Sigmoid colon (tissue), 4 donors: ENCODE data around the gene TMEM87A.

ENCODE experiments used
- EP300 ChIP-seq, 4 donors: sonication (generic); formaldehyde crosslinking; IDR thresholded peaks; one replicate each; pipeline ENCODE4 v1.6.1; 2017; ENCODE audit warnings: antibody characterized with exemption in 4 of 4
- POLR2A ChIP-seq, 2 donors: fragments of 450-650 bp; IDR thresholded peaks; one replicate each; pipeline ENCODE4 v1.6.1; 2016; ENCODE audit warnings: antibody characterized with exemption in 2 of 2, mild to moderate bottlenecking in 2 of 2, moderate library complexity in 2 of 2
- POLR2AphosphoS5 ChIP-seq, 4 donors: sonication (generic); formaldehyde crosslinking; IDR thresholded peaks; one replicate each; pipeline ENCODE4 v1.6.1; 2017; ENCODE audit warnings: antibody characterized with exemption in 4 of 4
- TF ChIP-seq, protein P1 (sequence below), 4 experiments: fragments of 450-650 bp in 3 of 4; fragments of 200-600 bp in 1 of 4; IDR thresholded peaks; one replicate each; pipeline ENCODE4 v1.5.1; 2016 to 2019; ENCODE audit warnings: antibody characterized with exemption in 4 of 4, mild to moderate bottlenecking in 3 of 4, moderate library complexity in 2 of 4

DNA sequence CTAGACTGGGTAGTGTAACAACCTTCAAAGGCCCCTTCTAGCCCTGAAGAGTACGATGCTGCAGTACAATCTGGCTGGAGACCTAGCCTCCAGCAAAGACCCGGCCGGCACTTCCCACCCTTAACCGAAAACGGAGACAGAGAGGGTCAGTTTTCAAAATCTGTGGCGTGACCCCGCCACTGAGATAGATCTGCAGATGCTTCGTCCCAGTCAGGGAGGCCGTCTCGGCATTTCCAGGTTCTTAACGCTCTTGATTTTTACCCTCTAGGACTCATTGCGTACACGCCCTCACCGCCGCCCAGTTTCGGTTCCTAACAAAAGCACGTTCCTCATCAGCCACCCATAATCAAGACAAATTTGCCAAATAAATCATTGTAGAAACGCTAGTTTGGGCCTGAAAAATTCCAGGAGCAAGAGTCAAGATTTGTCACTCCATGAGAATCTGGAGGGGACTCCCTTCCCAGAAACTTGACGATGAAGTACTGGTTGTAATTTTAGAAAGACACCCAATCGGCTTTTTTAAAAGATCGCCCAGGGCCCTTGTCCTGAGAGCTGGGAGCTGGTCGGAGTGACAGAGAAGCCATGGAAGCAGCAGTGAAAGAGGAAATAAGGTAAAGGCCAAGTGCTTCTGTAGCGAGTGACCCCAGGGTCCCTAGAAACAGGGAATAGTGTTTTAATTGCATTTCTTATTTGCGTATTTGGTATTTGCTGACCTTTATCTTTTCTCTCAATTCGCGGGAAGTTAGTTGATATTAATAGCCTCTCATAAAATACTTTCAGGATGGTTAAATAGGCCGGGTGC, 868 bp upstream of the TMEM87A start:
- TF ChIP-seq, protein P1, sequence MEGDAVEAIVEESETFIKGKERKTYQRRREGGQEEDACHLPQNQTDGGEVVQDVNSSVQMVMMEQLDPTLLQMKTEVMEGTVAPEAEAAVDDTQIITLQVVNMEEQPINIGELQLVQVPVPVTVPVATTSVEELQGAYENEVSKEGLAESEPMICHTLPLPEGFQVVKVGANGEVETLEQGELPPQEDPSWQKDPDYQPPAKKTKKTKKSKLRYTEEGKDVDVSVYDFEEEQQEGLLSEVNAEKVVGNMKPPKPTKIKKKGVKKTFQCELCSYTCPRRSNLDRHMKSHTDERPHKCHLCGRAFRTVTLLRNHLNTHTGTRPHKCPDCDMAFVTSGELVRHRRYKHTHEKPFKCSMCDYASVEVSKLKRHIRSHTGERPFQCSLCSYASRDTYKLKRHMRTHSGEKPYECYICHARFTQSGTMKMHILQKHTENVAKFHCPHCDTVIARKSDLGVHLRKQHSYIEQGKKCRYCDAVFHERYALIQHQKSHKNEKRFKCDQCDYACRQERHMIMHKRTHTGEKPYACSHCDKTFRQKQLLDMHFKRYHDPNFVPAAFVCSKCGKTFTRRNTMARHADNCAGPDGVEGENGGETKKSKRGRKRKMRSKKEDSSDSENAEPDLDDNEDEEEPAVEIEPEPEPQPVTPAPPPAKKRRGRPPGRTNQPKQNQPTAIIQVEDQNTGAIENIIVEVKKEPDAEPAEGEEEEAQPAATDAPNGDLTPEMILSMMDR (IDR thresholded peaks at IDR 0.05): no peak
- no peak for TF ChIP-seq POLR2A (IDR thresholded peaks at IDR 0.05)
- TF ChIP-seq EP300 (IDR thresholded peaks at IDR 0.05): no peak
- TF ChIP-seq POLR2AphosphoS5 (IDR thresholded peaks at IDR 0.05): no peak
